ENCODE measurements around the gene CLPSL2.
"Not testable (repeated sequence)": the region's sequence is repeated elsewhere in the genome, so short reads cannot be mapped to it uniquely, and the experiment has no call there.

Gene CLPSL2

GRCh38 chr6:35776364-35777215, at the start of gene CLPSL2:
Gene CLPSL2, plus strand, starts transcription at chr6:35776598. Its CDS starts 21 bp downstream, at chr6:35776619.
- DNase-seq (ENCODE audit: low read depth in 2 of 2), result no peak

- no peak for DNase-seq (ENCODE audit: low read depth in 2 of 2)
Observed at GRCh38 chr6:35727231-35727934, 49.0 kb upstream of the CLPSL2 start.

- DNase-seq (ENCODE audit: low read depth in 2 of 2), result peak; percentile 85 to 86
Observed at GRCh38 chr6:35727935-35728682, 48.3 kb upstream of the CLPSL2 start.

GRCh38 chr6:35728683-35729678, 47.4 kb upstream of the CLPSL2 start:
- no peak for DNase-seq (ENCODE audit: low read depth in 2 of 2)

- no peak for DNase-seq (ENCODE audit: low read depth in 2 of 2)
Observed at GRCh38 chr6:35729722-35730121, 46.7 kb upstream of the CLPSL2 start.

GRCh38 chr6:35730745-35731413, 45.5 kb upstream of the CLPSL2 start:
- DNase-seq (ENCODE audit: low read depth in 2 of 2), result no peak

- DNase-seq (ENCODE audit: low read depth in 2 of 2), result peak; percentile 90
Observed at GRCh38 chr6:35731414-35731735, 45.0 kb upstream of the CLPSL2 start.

GRCh38 chr6:35731736-35732532, 44.5 kb upstream of the CLPSL2 start:
- peak; percentile 89 to 90 for DNase-seq (ENCODE audit: low read depth in 2 of 2)

GRCh38 chr6:35733633-35734032, 42.8 kb upstream of the CLPSL2 start:
- DNase-seq (ENCODE audit: low read depth in 2 of 2), result no peak

GRCh38 chr6:35734319-35734718, 42.1 kb upstream of the CLPSL2 start:
- not testable (repeated sequence) for DNase-seq (ENCODE audit: low read depth in 2 of 2)

- DNase-seq (ENCODE audit: low read depth in 2 of 2), result no peak
Observed at GRCh38 chr6:35735452-35735851, 40.9 kb upstream of the CLPSL2 start.

GRCh38 chr6:35736253-35736894, 40.0 kb upstream of the CLPSL2 start:
- DNase-seq (ENCODE audit: low read depth in 2 of 2), result peak; percentile 65 to 72

- DNase-seq (ENCODE audit: low read depth in 2 of 2), result no peak
Observed at GRCh38 chr6:35736982-35737412, 39.4 kb upstream of the CLPSL2 start, which contains the start of gene ARMC12. Gene ARMC12, plus strand, starts transcription at chr6:35737032. Its CDS starts 77 bp downstream, at chr6:35737109.

GRCh38 chr6:35737413-35738211, 38.8 kb upstream of the CLPSL2 start:
- DNase-seq (ENCODE audit: low read depth in 2 of 2), result no peak

GRCh38 chr6:35739645-35740524, 36.5 kb upstream of the CLPSL2 start:
- no peak for DNase-seq (ENCODE audit: low read depth in 2 of 2)

- DNase-seq (ENCODE audit: low read depth in 2 of 2), result no peak
Observed at GRCh38 chr6:35742842-35743241, 33.6 kb upstream of the CLPSL2 start.

GRCh38 chr6:35745509-35745908, 30.9 kb upstream of the CLPSL2 start:
- DNase-seq (ENCODE audit: low read depth in 2 of 2), result no peak
